IPS DF 19.7 (cell line): ENCODE results near the gene TRIO.

Source experiments
- DNase-seq: peaks from one replicate; pipeline ENCODE4 v3.0.0-alpha.2; 2013; ENCODE audit warnings: low read depth, low spot score

Gene TRIO

DNA sequence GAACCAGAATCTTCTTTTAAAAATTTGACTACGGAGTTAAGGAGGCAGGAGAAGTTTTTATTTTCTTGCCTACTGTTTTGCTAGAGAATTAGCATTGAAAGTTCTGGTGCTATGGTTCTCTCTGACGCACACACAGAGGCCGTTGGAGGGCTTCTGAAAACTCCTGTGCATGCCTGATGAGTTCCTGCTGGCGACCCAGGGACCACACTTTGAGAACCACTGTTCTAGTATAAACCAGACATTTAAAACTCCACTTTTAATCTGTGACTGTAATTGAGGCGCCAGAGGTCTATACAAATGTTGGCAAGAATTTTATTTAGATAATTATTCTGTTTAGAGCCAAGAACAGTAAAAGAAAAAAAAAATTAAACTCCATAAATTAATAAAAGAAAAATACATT lies 338.9 kb downstream of the TRIO start:
- DNase-seq, result no peak

DNA sequence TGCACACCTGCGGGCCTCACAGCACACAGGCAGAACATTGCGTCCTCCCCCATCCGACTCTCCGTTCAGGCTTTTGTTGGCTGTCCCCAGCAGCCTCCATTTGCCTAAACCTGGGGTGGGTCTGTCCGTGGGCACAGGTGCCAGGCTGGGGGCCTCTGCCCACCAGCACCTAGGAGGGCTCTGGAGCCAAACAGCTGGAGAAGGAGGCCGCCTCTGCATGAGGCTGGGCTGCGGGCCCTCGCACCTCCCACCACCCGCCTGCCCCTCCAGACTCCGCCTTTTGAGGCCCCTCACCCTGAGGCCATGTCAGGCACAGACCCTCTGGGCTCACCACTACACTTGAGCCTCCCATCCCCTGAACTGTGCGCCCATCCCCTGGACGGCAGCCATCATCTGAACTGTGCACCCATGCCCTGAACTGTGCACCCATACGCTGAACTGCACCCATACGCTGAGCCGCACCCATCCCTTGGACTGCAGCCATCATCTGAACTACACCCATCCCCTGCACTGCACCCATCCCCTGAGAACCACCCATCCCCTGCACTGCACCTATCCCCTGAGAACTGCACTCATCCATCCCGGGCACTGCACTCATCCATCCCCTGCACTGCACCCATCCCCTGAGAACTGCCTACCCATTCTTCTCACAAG lies 340.5 kb downstream of the TRIO start:
- no peak for DNase-seq

DNA sequence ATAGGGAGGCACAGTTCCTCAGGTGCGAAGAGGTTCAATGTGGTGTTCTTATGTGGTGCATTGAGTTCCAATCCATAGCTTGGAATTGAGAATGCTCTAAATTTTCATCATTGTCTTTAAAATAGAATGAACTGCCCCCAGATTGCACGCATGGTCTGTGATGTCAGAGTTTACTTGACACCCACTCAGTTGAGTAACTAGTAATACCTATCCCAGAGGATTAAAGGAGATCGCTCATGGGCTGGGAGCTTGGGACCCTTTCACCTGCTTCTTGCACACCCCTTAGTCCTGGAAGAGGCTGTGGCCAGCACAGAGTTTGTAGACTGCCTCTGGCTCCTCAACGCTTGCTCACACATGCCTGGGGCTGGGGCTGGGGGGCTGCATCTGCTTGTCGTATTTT lies 343.3 kb downstream of the TRIO start:
- DNase-seq, result no peak

DNA sequence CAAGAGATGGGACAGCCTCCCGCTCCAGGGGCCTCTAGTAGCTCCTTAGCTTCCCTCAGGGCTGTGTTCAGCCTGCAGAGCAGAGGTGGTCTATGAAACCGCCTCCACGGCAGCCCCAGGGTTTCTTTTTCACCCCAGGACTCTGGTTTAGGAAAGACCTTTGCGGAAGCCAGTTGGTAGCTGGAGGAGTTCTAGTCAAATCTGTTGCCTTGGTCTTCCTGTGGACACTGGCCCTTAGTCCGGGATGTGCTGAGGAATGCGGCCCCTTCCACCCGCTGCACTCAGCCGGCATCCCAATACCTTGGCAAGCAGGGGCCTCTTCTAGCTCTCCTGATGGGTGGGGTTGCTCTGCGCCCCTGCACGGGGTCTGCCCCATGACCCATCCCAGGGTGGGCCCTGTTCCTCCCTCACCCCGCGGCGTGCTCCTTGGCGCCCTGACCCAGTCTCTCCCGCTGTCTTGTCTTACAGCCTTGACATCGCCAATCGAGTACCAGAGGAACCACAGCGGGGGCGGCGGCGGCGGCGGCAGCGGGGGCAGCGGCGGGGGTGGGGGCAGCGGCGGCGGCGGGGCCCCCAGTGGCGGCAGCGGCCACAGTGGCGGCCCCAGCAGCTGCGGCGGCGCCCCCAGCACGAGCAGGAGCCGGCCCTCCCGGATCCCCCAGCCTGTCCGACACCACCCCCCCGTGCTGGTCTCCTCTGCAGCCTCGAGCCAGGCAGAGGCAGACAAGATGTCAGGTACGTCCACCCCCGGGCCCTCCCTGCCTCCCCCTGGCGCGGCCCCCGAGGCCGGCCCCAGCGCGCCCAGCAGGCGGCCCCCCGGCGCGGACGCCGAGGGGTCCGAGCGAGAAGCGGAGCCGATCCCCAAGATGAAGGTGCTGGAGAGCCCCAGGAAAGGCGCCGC lies 344.1 kb downstream of the TRIO start:
- DNase-seq, result no peak

DNA sequence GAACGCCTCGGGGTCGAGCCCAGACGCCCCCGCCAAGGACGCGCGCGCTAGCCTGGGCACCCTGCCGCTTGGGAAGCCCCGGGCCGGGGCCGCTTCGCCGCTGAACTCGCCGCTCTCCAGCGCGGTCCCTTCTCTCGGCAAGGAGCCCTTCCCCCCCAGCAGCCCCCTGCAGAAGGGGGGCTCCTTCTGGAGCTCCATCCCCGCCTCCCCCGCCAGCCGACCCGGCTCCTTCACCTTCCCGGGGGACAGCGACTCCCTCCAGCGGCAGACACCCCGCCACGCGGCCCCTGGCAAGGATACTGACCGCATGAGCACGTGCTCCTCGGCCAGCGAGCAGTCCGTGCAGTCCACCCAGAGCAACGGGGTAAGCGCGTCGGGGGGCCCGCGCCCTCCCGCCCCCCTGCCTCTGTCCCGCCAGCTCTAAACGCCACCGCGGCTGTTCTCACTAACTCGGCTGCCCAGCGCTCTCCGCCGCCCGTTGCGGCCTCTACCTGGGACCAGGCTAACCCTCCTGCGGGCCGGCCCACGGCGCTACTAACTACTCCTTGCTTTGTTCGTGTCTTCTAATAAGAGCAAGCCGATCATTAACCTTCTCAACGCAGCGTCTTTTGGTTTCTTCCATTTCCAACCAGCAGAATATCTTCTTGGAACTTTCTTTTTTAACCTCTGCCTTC lies 344.9 kb downstream of the TRIO start:
- DNase-seq, result no peak

- no peak for DNase-seq
These were observed 345.6 kb downstream of the TRIO start for GRCh38 chr5:14488709-14489108.

DNA sequence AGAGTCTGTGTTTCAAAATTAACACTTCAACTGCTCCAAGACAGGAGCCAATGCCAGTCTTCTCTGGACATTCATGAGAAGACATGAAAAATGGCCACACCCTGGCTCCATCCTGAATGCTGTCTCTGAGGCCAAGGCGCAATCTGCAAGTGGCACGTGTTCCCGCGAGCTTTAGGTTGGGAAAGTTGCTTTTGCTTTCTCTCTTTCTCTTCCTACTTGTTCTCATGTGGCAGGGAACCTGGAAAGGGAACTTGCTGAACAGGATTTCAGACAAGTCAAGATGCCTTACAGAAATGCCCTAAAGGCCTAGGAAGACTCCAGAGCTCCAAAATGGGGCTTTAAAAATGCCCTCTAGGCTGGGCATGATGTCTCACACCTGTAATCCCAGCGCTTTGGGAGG lies 346.5 kb downstream of the TRIO start:
- no peak for DNase-seq

DNA sequence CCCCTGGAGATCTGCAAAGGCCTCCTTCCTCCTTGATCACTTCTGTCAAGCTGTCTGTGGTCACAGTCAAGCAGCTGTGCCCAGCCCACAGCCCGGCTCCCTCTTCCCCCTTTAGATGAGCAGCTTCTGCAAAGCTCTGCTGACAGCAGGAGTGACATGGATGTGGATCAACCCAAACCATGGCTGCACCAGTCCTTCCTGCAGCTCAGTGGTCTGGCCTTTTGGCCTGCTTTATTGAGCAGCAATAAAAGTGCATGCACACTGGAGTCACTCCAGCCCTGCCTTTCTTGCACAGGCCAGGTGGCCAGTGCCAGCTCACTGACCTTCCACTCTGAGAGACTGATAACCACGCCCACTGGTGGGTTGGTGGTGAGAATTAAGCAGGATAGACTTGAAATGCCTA lies 347.2 kb downstream of the TRIO start:
- DNase-seq, result no peak

DNA sequence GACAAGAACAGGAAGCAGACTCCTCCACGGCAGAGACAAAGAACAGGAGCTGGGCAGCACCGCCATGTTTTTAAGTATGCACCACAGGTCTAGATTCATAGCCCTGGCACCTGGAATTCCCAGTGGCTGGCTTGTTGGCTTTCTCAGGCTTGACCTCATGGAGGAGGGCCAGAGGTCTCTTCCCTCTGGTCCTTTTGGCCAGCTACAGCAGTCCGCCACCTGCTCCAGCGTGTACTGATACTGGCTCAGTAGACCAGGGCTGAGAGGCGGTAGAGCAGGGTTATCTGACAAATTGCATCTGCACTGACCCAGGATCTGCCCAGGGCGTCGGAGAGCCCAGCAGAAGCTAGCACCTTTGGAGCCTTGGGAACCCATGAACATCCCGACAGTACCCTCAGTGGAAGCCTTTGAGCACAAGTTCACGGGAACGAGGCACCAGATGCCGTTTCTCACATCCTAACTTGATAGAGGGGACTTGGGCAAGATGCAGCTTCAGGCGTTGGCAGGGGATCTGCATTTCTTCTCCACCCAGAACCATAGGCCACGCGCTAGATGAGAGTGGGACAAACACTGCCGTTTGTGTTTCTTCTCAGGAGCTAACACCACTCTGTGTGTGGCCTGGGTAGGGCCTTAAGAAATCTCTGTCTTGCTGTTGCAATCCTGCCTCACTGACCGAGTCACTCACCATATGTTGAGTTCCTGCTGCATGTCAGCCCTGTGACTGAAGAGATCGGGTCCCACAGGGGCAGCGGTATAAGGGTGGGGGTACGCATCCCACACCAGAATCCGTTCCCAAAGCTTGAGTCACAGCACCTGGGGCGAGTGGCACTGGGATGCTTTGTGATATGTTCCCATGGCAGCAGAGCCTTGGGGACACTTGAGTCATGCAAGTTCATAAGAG lies 348.1 kb downstream of the TRIO start:
- no peak for DNase-seq

- no peak for DNase-seq
These were observed 349.3 kb downstream of the TRIO start for GRCh38 chr5:14492331-14492964.

DNA sequence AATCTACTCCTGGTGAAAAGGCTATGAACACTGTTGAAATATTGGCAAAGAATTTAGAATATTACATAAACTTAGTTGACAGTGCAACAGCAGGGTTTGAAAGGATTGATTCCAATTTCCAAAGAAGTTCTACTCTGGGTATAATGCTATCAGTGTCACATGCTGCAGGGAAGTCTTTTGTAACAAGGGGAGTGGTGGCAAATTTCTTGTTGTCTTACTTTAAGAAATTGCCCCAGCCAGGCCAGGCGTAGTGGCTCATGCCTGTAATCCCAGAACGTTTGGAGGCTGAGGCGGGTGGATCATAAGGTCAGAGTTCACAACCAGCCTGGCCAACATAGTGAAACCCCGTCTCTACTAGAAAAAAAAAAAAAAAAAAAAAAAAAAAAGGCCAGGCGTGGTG lies 352.2 kb downstream of the TRIO start:
- no peak for DNase-seq

DNA sequence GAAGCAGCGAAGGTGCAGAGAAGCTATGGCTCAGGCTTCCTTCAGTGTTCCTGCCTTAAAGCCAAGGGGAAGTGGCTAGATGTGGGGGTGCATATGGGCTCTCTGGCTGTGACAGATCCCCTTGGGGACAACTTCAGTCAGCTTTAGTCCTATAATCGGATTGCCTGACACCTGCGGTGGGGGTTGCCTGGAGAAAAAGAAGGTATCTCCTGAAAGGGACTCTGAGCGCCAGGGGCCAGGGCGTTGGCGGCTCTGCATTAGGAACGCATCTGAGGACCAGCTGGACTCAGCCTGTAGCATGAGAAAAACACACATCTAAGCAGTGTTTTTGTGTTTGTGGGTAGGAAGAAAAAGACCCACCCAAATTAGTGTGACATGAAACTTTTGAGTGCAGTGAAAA lies 354.2 kb downstream of the TRIO start:
- no peak for DNase-seq

DNA sequence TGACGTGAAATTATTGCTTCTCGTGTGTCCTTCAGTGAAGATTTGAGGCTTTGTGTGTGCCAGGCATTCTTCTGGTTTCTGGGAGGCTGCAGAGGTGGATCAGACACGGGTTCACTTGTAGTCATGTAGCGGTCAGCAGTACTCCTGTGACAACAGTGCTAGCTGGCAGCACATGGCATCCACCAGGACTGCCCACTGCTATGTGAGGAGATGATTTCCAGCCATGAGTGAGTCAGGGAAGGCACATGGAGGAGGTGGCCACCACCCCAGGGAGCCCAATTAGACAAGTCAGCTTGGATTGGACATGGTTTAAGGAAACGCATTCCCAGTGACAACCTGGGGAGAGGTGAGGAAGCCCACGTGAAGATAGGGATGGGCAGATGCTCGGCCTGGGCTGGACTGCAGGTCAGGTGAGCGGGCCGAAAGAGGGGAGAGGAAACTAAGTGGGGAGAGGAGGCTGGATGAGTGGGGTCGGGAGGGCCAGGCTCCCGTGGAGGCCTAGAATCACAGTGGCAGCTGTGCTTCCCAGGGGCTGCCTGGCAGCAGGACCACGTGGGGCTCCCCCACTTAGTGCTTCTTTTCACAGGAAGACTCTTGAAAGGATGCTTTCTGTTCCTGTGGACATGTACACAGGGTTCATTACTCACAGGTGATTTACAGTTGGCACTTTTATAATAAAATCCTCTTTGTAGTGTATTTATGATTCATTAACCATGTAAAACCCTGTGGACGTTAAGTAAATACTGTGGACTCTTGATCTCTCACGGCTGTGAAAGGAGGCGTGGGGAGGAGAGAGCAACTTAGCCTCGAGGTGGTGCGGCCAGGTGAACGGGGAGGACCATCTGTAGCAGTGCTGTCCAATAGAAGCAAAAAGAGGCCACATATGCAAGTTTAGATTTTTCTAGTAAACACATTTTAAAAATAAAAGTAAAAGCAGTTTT lies 358.5 kb downstream of the TRIO start:
- no peak for DNase-seq

GRCh38 chr5:14502294-14502690 lies 359.1 kb downstream of the TRIO start:
- DNase-seq, result no peak

DNA sequence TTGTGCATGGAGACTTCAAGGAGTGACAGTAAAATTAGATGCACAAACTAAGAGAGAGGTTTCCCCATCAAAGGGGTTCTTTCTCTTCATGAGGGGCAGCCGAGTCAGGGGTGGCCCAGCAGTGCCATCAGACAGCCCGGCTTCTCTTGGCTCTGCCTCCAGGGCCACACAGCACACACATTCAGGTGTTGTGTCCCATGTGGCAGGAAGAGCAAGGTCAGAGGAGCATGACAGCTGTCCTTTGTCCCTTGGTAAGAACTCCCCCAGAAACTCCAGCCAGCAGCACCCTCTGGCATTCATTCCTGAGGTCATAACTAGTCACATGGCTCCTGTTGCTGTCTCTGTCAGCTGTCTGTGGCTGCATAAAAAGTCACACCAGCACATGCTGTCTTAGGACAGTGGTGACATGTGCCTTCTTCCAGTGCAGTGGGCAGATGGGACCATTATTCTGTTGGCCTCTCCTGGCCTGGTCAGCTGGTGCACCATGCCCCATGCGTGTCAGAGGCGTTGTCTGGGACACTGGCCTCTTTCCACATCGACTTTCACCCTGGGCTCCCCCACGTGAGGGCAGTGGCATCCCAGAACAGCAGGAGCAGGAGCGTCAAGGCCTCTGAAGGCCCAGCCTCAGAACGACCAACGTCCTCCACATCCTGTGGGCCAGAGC lies 360.0 kb downstream of the TRIO start:
- DNase-seq, result no peak

GRCh38 chr5:14503681-14504331 lies 360.7 kb downstream of the TRIO start:
- DNase-seq, result no peak

GRCh38 chr5:14504332-14504727 lies 361.2 kb downstream of the TRIO start:
- DNase-seq, result no peak

DNA sequence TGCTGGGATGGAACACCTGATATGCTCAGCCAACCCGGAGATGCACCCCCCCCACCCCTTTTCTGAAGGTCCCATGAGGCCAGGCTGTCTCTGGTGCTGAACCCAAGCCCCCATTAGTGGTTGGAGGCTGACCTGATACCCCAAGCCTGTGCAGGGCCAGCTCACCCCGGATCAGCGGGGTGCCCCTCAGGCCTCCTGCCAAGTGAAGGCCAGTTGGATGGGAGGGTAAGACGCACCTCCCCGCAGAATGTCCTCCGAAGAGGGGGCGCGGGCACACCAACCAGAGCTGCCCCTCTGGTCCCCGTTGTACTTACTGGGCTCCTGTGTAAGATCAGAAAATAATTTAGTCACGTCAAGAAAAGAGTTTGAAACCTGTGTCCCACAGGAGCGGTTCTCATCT lies 361.7 kb downstream of the TRIO start:
- DNase-seq, result no peak
